Measurements from ENCODE around the gene AKT1.
A peak's percentile ranks its signal among the peaks of the same experiment; 100 is the strongest.
"Not testable (repeated sequence)": the region's sequence is repeated elsewhere in the genome, so short reads cannot be mapped to it uniquely, and the experiment has no call there.

The AKT1 gene

DNA sequence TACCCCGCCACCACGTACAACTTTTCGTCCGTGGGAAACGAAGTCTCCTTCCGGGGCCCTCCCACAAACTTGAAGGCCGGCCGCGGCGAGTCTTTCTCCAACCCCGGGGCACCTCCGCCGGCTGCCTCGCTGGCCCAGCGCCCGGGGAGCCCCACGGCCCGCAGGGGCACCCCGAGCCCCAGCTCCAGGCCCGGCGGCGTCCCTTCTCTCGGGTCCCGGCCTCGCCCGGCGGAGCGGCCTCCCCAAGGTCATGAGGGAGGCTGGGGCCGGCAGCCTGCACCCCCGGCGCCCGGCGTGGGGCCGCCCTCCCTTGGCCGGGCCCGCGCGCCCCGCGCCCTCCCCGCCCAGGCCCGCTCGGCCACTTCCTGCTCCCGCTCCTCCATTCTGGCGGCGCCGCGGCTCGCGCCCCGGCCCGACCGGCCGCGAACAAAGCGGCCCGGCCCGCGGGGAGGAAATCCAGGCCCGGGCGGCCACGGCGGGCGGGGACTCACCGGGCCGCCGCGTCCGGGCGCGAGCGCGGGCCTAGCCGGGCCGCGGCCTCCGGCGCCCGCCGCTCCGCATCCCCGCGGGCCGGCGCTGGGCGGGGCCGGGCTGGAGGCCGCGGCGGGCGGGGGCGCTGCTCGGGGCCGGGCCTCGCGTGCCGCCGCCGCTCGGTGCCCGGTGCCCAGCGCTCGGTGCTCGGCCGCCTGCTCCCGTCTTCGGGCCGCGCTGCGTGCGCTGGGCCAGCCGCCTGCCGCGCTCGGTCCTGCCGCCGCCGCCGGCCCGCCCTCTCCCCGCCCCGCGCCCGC, at the start of gene AKT1:
Gene AKT1 (minus strand): TSS at position 756 of the 788 bp plus-strand sequence. CDS start 3,105 bp downstream, outside the sequence.
- no peak for DNase-seq

- no peak for DNase-seq
Measured at GRCh38 chr14:104845033-104845666, 49.6 kb upstream of the AKT1 start.

DNA sequence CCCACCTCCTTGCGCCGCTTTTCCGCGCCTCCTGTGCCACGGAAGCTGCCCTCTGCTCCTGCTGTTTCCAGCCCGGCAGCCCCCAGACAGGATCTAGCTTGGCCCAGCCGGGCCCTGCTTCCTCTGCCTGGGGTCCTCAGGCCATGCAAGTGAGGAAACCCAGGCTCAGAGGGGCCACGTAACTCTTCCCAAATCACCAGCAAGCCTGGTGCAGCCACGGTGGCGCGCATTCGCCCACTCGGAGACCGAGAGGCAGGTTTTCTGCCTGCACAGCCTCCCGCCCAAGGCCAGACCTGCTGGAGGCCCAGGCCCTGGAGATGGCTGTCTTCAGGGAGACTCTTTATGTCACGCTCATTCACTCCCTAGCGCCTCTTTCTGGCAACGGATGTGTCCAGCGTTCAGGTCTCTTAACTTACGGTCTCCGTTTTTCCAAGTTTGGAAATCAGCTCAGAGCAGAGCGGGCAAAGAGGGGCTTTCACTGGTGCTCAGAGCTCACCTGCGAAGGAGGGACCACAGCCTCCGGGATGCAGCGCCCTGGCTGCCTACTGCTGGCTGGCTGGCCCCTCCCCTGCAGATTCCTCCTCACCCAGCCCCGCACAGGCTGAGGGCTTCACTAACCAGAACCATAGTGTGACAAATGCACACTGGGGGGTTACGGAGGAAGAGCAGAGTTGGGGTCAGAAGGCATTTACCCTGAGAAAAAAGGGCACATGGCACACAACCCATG, 48.9 kb upstream of the AKT1 start:
- DNase-seq = no peak

DNA sequence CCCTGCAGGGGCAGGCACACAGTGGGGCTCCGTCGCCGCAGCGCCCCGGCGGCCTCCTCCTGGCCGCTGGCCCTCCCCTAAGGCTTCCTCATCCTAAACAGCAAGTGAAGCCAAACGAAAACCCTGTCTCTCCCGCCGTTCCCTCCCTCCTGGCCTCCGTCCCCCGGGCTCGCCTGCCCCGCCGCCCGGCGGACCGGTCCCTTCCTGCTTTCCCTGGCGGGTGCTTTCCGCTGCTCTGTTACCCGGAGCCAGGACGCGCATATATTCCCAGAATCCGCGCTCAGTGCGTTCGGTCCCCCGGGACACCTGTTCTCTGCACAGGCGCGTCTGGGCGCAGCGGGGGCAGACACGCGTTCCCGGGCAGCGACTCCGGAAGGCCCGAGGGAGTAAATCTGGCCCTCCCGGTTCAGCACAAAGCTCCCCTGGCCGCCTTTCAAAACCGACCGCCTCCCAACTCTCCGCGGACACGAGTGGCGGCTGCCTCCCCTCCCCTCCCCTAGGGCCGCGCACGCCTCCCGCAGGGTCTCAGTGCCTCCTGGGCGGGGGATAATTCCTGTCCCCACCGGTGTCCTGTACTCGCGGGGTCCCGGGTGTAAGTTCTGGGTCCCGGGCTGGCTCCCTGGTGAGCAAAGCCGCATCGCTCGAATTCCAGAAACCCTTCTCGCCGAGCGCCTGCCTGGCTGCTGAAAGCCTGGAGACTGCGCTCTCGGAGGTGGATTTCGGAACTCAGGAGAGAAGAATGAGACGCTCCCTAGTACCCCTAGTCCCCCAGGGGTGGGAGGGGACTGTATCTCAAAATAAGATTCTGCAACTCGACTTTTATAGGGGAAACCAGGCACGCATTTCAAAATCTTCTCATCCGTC, 48.1 kb upstream of the AKT1 start:
- DNase-seq = no peak

DNA sequence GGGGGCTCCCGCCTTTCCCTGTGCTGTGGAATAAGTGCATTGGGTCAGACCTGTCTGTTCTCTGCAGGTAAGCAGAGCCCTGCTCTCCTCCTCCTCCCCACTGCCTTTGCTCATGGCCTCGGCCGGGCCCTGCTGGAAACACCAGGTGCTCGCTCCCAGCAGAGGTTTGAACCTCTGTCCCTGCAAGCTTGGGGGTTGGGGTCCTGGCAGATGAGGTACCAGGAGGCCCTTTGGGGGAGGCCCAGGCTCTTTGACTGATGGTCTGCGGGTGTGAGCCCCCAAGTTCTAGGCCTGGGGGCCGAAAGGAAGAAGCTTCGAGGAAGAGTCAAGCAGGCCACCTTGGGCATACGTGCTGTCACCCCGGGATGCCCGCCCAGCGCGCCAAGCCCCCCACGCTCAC, 47.5 kb upstream of the AKT1 start:
- DNase-seq = no peak

- DNase-seq = no peak
Measured at GRCh38 chr14:104841730-104842129, 46.2 kb upstream of the AKT1 start.

DNA sequence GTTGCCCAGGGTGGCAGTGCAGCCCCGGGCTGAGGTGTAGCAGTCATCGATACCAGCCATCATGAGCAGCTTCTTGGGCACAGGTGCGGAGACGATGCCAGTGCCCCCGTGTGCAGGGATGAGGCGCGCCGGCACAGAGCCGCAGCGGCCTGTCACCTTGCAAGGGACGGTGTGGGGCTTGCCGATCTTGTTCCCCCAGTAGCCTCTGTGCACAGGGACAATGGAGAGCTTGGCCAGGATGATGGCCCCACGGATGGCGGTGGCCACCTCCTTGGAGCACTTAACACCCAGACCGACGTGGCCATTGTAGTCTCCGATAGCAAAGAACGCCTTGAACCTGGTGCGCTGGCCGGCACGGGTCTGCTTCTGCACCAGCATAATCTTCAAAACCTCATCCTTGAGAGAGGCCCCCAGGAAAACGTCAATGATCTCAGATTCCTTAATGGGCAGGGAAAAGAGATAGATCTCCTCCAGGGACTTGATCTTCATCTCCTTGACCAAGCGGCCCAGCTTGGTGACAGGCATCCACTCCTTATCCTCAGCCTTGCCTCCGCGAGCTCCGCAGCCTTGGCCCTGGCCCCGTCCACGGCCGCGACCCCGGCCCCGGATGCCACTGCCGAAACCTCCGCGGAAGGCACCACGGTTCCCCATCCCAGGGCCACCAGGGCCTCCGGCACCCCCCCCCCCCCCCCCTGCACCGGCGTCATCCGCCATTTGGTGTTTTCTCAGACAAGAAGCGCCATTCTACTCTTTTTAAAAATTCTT, 40.8 kb upstream of the AKT1 start:
- not testable (repeated sequence) for DNase-seq

- DNase-seq = no peak
Measured at GRCh38 chr14:104830781-104831180, 35.2 kb upstream of the AKT1 start.

GRCh38 chr14:104827177-104828055, 31.9 kb upstream of the AKT1 start:
- DNase-seq = peak; percentile 60

- DNase-seq = peak; percentile 11
Measured at GRCh38 chr14:104826861-104827176, 31.3 kb upstream of the AKT1 start.

DNA sequence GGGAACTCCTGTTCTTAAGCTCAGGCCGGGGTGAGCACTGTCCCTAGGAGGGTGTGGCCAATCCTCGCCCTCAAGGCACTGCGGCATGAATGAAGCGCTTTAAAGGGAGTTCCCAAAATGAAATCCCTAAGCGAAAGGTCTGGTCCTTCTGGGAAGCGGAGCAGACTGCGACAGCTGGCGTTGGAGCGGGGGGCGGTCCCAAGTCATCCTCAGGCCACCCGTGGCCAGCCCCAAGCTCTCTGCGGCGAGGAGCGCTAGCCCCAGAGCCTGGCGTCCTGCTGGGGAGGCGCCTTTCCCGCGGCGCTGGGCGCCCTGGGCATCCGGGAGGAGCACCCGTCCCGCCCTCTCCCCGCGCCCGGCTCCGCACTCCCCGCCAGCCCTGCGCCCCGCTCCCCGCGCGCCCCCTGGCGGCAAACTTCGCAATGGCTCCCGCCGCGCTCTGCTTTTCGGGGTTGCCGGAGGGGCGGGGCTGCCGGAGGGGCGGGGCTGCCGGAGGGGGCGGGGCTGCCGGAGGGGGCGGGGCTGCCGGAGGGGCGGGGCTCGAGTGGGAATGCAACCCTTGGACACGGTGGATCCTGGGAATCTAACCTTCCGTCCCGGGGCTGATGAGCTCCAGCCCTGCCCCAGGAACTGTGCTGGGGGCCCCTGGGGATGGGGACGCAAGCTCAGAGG, 30.8 kb upstream of the AKT1 start:
- DNase-seq = peak; percentile 75

GRCh38 chr14:104824353-104824997, 28.9 kb upstream of the AKT1 start:
- DNase-seq = no peak

- DNase-seq = no peak
Measured at GRCh38 chr14:104822821-104823615, 27.5 kb upstream of the AKT1 start.

DNA sequence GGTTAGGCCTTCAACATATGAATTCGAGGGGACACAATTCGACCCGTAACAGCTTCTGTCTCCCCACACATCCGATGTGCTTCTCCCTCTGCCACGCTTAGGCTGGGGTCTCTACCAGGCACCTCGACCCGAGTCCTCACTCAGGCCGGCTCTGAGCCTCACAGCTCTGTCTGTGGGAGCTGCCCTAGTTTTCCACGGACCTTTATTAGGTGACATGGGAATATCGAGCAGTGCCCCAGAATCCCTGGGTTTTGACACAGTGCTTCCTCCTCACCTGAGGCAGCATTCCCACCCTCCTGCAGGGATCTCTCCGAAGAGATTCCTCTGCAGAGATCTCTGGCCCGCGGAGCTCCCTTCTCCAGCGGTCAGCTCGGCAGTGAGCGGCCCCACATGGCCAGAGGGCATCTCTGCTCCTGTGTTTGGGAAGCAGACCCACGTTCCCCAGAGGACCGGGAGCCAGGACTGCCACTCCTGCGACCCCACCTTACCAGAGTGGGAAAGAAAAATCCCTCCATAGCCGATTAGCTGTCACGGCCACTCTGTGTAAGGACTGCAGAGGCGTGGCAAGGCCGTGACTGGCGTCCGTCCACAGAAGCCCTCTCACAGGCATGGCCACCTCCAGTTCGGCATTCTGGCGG, 26.5 kb upstream of the AKT1 start:
- DNase-seq = no peak

- no peak for DNase-seq
Measured at GRCh38 chr14:104821229-104821945, 25.8 kb upstream of the AKT1 start.

GRCh38 chr14:104820669-104821228, 25.2 kb upstream of the AKT1 start:
- peak; percentile 41 for DNase-seq

DNA sequence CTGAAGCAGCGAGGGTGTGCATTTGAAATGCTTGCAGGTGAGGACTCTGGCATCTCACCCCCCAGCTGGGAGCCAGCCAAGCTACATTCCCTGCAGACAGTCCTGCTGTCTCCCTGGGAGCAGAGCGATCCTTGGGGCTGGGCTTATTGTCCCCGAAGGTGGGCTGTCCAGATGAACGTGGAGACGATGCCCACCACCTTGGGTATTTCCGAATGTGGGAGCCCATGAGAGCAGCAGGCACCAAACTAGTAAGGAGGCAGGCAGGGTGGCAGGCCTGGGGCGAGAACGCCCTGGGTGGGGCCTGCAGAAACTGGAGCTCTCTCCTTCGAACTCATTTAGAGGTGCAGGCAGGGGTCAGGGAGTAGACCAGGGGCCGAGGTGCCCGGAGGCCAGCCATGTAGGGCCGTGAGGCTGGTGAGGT, 23.8 kb upstream of the AKT1 start:
- no peak for DNase-seq
